CD4-positive, alpha-beta memory T cell (primary cell): ENCODE data around the gene FBXL16. TPM values are rescaled to one million over a fixed set of nuclear protein-coding genes. Genes with fewer than 3 reads are reported as not detected.

Experiments used
- CTCF ChIA-PET: fragments of 350-600 bp; sonication (Branson Sonifier 250); formaldehyde crosslinking; loops from one replicate; lab custom pipeline; 2021; ENCODE audit warnings: inconsistent platforms; ENCODE audit not compliant: partially characterized antibody; lab: Charles Lee
- POLR2A ChIA-PET: fragments of 350-600 bp; sonication (Branson Sonifier 250); formaldehyde crosslinking; loops from one replicate; lab custom pipeline; 2021; ENCODE audit not compliant: partially characterized antibody; lab: Charles Lee
- DNase-seq, 5 donors: peaks; one replicate each; pipeline versions ENCODE4 v3.0.0 to v3.0.0-alpha.2; 2020 to 2022; ENCODE audit warnings: mixed read lengths in 1 of 5
- H3K27ac ChIP-seq: one replicate; pipeline ENCODE4 v1.7.0; 2013; ENCODE audit warnings: low read depth, low read length
- H3K27me3 ChIP-seq: 2 replicates; pipeline ENCODE4 v1.7.0; 2013; ENCODE audit warnings: mild to moderate bottlenecking, low read length, moderate library complexity; ENCODE audit not compliant: insufficient read depth
- H3K36me3 ChIP-seq: 2 replicates; pipeline ENCODE4 v1.7.0; 2013; ENCODE audit warnings: mild to moderate bottlenecking, low read length, moderate library complexity; ENCODE audit not compliant: insufficient read depth
- H3K4me1 ChIP-seq: 2 replicates; pipeline ENCODE4 v1.7.0; 2013; ENCODE audit warnings: mild to moderate bottlenecking, low read length, moderate library complexity; ENCODE audit not compliant: insufficient read depth
- H3K4me3 ChIP-seq, 2 donors: one replicate each; pipeline ENCODE4 v1.7.0; 2013; ENCODE audit warnings: low read length in 2 of 2, mild to moderate bottlenecking in 1 of 2
- H3K9me3 ChIP-seq, 2 donors: one replicate each; pipeline ENCODE4 v1.7.0; 2013; ENCODE audit warnings: low read length in 2 of 2, control low read depth in 1 of 2; ENCODE audit not compliant: control insufficient read depth in 1 of 2
- H3K27ac Mint-ChIP-seq, 7 donors: one replicate each; pipeline ENCODE4 v1.8.0; 2020 to 2021; ENCODE audit warnings: mixed read lengths in 7 of 7, mild to moderate bottlenecking in 6 of 7, inconsistent platforms in 3 of 7, moderate library complexity in 3 of 7
- H3K27me3 Mint-ChIP-seq, 2 donors: one replicate each; pipeline ENCODE4 v1.8.0; 2020 to 2021; ENCODE audit warnings: mixed read lengths in 2 of 2
- H3K36me3 Mint-ChIP-seq, 2 donors: one replicate each; pipeline ENCODE4 v1.8.0; 2020 to 2021; ENCODE audit warnings: mixed read lengths in 2 of 2, inconsistent platforms in 1 of 2, mild to moderate bottlenecking in 1 of 2
- H3K4me1 Mint-ChIP-seq, 4 donors: one replicate each; pipeline ENCODE4 v1.8.0; 2020 to 2021; ENCODE audit warnings: mixed read lengths in 4 of 4, mild to moderate bottlenecking in 1 of 4
- H3K4me3 Mint-ChIP-seq, 8 donors: one replicate each; pipeline ENCODE4 v1.8.0; 2020 to 2021; ENCODE audit warnings: mixed read lengths in 8 of 8, mild to moderate bottlenecking in 7 of 8, moderate library complexity in 6 of 8, inconsistent platforms in 3 of 8
- H3K9me3 Mint-ChIP-seq, 8 donors: one replicate each; pipeline ENCODE4 v1.8.0; 2020 to 2021; ENCODE audit warnings: mixed read lengths in 8 of 8, mild to moderate bottlenecking in 5 of 8, inconsistent platforms in 3 of 8, moderate library complexity in 1 of 8
- intact Hi-C: fragments of 100-400 bp; cut with micrococcal nuclease; formaldehyde crosslinking; loops from one replicate; pipeline ENCODE4 v1.15.1; 2023
- polyA plus RNA-seq, 2 donors: library from polyadenylated mRNA; unstranded; fragments of 300-500 nt; fragmentation: Illumina TruSeq; gene quantifications; one replicate each; pipeline ENCODE4 v1.2.3, GENCODE V29; 2021
- total RNA-seq, 2 experiments: library from RNA; stranded (reverse); gene quantifications; one replicate each; pipeline ENCODE4 v1.2.3, GENCODE V29; 2021

The FBXL16 gene
- total and polyA plus RNA-seq, 4 experiments from 2014 or later = 9.3 to 59.5 (median 48.5) TPM

- peaks cover 0 to 11% (median 0%) of the 10 kb centered on the region in 4 donors for H3K4me1 Mint-ChIP-seq
- Histone ChIP-seq H3K27me3 (no peaks in the 10 kb centered on the region), H3K36me3 (no peaks in the 10 kb centered on the region), H3K27ac (peak within 1 kb of the TSS; percentile 44), H3K4me1 (peaks cover 18% of the 10 kb centered on the region), H3K4me3 (peak within 1 kb of the TSS; percentile 61 to 70), H3K9me3 (no peaks in the 10 kb centered on the region)
- H3K27ac Mint-ChIP-seq = peak within 1 kb of the TSS in 5 of 7 donors; percentile 23 to 86 (median 42)
- ChIA-PET CTCF (interaction anchor here (0.9 kb wide), 1 partner anchor 13 kb away, joined by 3 read pairs; no protein-coding TSS in a partner anchor), POLR2A (interaction anchor here (0.9 to 12.9 kb wide), 9 partner anchors 10 to 61 kb away, joined by 3 to 166 read pairs (median 4); partner anchors contain the start of genes CHTF18, CIAO3, METRN and RPUSD1)
- peak within 1 kb of the TSS; percentile 68 to 85 (median 77) for H3K4me3 Mint-ChIP-seq
- peaks cover 0 to 2% (median 0%) of the 10 kb centered on the region in 8 donors for H3K9me3 Mint-ChIP-seq
- no peaks in the 10 kb centered on the region for H3K27me3 Mint-ChIP-seq
- no peaks in the 10 kb centered on the region for H3K36me3 Mint-ChIP-seq
- peak; percentile 50 to 65 (median 57) for DNase-seq
- intact Hi-C loops = loop anchor here (2.0 kb wide), 1 partner anchor 14 kb away; the partner anchor contains the start of gene CIAO3
Observed at GRCh38 chr16:726438-727290, 21.1 kb upstream of the FBXL16 start, which contains the start of the genes CCDC78 and HAGHL. TSS of gene CCDC78 (minus strand) at chr16:726443. CDS start at chr16:726367, 76 bp downstream. TSS of gene HAGHL (plus strand) at chr16:727106. CDS start at chr16:727510, 404 bp downstream.

DNA sequence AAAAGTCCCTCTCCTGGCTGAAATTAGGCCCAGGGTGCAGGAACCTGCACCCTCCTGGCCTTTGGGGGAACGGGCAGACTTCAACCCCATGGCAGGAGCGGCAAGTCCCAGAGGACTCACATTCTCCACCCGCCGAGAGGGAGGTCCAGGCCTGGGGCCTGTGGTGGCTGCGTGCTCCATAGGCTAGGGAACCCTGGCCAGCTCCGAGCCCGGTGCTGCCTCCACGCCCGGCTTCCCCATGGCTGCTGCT is 20.5 kb upstream of the FBXL16 start:
- H3K27me3 ChIP-seq = no peaks in the 10 kb centered on the region
- Mint-ChIP-seq H3K4me3 (peak overlapping the region in 3 of 8 donors; percentile 20 to 83 (median 79)), H3K27ac (peak overlapping the region in 4 of 7 donors; percentile 23 to 86 (median 57)), H3K4me1 (peaks cover 0 to 11% (median 0%) of the 10 kb centered on the region in 4 donors), H3K9me3 (peaks cover 0 to 2% (median 0%) of the 10 kb centered on the region in 8 donors), H3K36me3 (no peaks in the 10 kb centered on the region), H3K27me3 (no peaks in the 10 kb centered on the region)
- no peak overlapping the region for H3K27ac ChIP-seq
- no peaks in the 10 kb centered on the region for H3K9me3 ChIP-seq
- ChIA-PET CTCF (interaction anchor here (0.9 kb wide), 2 partner anchors 12 to 30 kb away, joined by 3 read pairs; no protein-coding TSS in a partner anchor), POLR2A (interaction anchor here (1.1 to 12.9 kb wide), 6 partner anchors 11 to 62 kb away, joined by 3 to 166 read pairs (median 11); partner anchors contain the start of genes CHTF18, CIAO3, METRN and RPUSD1)
- DNase-seq = no peak
- intact Hi-C loops = loop anchor here (2.0 kb wide), 1 partner anchor 15 kb away; the partner anchor contains the start of gene CIAO3
- no peak overlapping the region for H3K4me3 ChIP-seq
- no peaks in the 10 kb centered on the region for H3K36me3 ChIP-seq
- H3K4me1 ChIP-seq = peaks cover 20% of the 10 kb centered on the region

DNA sequence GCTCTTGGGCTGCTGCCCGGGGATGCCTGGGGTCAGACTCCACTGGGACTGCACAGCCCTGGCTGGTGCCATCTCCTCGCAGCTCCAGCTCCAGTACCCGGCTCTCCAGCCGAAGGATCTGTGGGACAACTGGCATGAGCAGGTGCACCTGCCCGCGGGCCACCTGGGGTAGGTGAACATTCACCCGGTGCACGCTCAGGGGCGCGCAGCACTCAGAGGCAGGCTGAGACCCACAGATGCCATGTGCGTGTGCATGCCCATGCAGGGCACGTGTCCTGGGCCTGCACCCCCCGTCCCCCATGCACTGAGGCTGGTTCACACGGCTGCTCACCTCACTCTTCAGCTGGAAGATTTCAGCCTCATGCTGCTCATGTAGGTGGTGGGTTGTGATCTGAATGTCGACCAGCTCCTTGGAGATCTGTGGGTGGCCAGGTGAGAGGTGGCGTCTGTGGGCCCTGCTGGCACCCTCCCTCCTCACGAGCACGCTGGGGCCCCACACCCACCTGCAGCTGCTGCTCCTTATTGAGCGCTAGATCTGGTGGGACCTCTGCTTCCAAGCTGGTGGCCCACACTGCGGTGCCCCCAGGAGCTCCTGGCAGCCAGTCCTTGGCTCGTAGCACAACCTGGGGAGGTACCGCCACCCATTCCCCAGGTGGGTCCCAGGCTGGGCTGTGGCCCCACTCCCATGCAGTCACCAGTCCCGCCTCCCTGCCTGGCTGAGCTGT is 20.0 kb upstream of the FBXL16 start:
- no peaks in the 10 kb centered on the region for H3K27me3 ChIP-seq
- POLR2A ChIA-PET = interaction anchor here (1.1 to 12.9 kb wide), 8 partner anchors 11 to 63 kb away, joined by 3 to 166 read pairs (median 6); partner anchors contain the start of genes CHTF18, CIAO3, METRN and RHBDL1
- H3K9me3 ChIP-seq = no peaks in the 10 kb centered on the region
- H3K36me3 ChIP-seq = no peaks in the 10 kb centered on the region
- no peak for DNase-seq
- no peak overlapping the region for H3K27ac ChIP-seq
- peaks cover 0 to 12% (median under 1%) of the 10 kb centered on the region in 4 donors for H3K4me1 Mint-ChIP-seq
- intact Hi-C loops = loop anchor here (2.0 kb wide), 1 partner anchor 15 kb away; the partner anchor contains the start of gene CIAO3
- peaks cover 0 to 2% (median 0%) of the 10 kb centered on the region in 8 donors for H3K9me3 Mint-ChIP-seq
- H3K4me3 ChIP-seq = no peak overlapping the region
- CTCF ChIA-PET = interaction anchor here (0.9 to 1.0 kb wide), 3 partner anchors 12 to 30 kb away, joined by 3 read pairs; no protein-coding TSS in a partner anchor
- peak overlapping the region in 2 of 7 donors; percentile 42 to 72 for H3K27ac Mint-ChIP-seq
- H3K27me3 Mint-ChIP-seq = no peaks in the 10 kb centered on the region
- H3K36me3 Mint-ChIP-seq = no peaks in the 10 kb centered on the region
- peak overlapping the region in 3 of 8 donors; percentile 4 to 20 (median 19) for H3K4me3 Mint-ChIP-seq
- H3K4me1 ChIP-seq = peaks cover 22% of the 10 kb centered on the region

GRCh38 chr16:725041-725376 is 19.4 kb upstream of the FBXL16 start:
- ChIA-PET CTCF (interaction anchor here (0.9 to 1.0 kb wide), 3 partner anchors 12 to 59 kb away, joined by 3 to 4 read pairs (median 3); no protein-coding TSS in a partner anchor), POLR2A (interaction anchor here (1.2 to 12.9 kb wide), 5 partner anchors 10 to 63 kb away, joined by 3 to 166 read pairs (median 15); partner anchors contain the start of genes CHTF18, METRN, RHBDL1 and RPUSD1)
- Histone ChIP-seq H3K9me3 (no peaks in the 10 kb centered on the region), H3K4me3 (no peak overlapping the region), H3K4me1 (peaks cover 28% of the 10 kb centered on the region), H3K27me3 (no peaks in the 10 kb centered on the region), H3K36me3 (no peaks in the 10 kb centered on the region), H3K27ac (no peak overlapping the region)
- Mint-ChIP-seq H3K4me1 (peaks cover 3 to 18% (median 5%) of the 10 kb centered on the region in 4 donors), H3K36me3 (no peaks in the 10 kb centered on the region), H3K27ac (peak overlapping the region in 3 of 7 donors; percentile 48 to 82 (median 72)), H3K9me3 (peaks cover 0 to 2% (median 0%) of the 10 kb centered on the region in 8 donors), H3K27me3 (no peaks in the 10 kb centered on the region), H3K4me3 (peak overlapping the region in 1 of 8 donors; percentile 19)
- intact Hi-C loops = no loop called here
- DNase-seq = no peak

DNA sequence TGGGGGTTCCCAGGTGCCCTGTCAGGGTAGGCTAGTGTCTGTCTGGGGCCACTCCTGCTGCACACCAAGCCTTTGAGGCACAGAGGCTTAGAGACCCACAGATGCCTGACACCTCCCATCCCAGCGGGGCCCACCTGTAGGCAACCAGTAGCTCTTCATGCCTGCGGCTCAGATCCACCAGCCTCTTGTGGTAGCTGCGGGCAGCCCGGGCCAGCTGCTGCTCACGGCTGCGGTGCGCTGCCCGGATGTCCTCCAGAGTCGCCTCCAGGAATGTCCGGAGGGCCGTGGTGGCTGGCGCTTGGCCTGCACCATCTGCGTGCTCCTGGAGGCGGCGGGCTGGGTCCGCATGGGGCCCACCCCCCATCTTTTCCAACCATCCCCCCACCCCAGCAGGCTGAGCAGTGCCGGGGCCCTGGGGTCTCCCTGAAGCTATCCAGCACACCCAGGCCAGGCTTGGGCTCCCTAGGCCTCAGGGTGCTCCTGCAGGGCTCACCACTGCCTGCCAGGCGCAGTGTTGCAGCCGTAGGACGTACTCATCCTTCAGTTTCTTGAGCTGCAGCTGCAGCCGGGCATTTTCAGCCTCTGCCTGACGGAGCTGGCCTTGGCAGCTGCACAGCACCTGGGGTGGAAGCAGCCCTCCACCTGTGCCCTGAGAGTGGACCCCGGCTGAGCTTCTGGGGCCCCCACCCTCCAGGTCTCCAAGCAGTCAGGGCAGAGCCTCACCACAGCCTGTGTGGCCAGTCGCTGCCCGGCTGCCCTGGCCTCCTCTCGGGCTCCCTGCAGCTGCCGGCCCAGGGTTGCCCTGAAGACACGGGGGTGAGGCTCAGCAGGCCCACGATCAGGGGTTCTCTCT is 18.8 kb upstream of the FBXL16 start:
- CTCF ChIA-PET = interaction anchor here (1.0 to 4.3 kb wide), 3 partner anchors 8 to 60 kb away, joined by 3 to 14 read pairs (median 4); no protein-coding TSS in a partner anchor
- Histone ChIP-seq H3K4me1 (peaks cover 34% of the 10 kb centered on the region), H3K4me3 (no peak overlapping the region), H3K36me3 (no peaks in the 10 kb centered on the region), H3K27ac (no peak overlapping the region), H3K27me3 (no peaks in the 10 kb centered on the region), H3K9me3 (no peaks in the 10 kb centered on the region)
- Mint-ChIP-seq H3K9me3 (peaks cover 0 to 2% (median 0%) of the 10 kb centered on the region in 8 donors), H3K27me3 (no peaks in the 10 kb centered on the region), H3K36me3 (no peaks in the 10 kb centered on the region), H3K4me3 (no peak overlapping the region), H3K4me1 (peaks cover 3 to 24% (median 7%) of the 10 kb centered on the region in 4 donors), H3K27ac (peak overlapping the region in 1 of 7 donors; percentile 17)
- intact Hi-C loops = no loop called here
- POLR2A ChIA-PET = interaction anchor here (0.7 to 12.9 kb wide), 6 partner anchors 10 to 139 kb away, joined by 3 to 166 read pairs (median 9); partner anchors contain the start of genes CHTF18, METRN, RHBDL1 and RPUSD1
- no peak for DNase-seq

DNA sequence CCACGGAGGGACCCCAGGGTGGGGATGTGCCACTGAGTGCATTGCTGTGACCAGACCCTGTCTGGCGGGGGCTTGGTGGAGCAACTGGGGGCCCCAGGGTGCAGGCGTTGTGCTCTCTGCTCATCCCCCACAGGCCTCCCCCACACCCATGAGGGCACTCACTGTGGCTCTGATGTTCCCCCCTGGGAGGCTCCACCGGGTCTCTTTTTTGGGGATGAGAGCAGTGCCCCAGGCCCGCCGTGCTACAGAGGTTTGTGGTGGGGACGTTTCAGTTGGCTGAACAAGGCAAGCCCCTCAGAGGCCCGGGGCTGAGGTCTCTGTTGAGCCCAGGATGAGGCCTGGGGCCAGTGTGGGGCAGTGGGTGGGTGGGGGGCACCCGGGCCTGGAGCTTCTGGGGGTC is 18.1 kb upstream of the FBXL16 start:
- no peaks in the 10 kb centered on the region for H3K36me3 Mint-ChIP-seq
- H3K27ac Mint-ChIP-seq = peak overlapping the region in 2 of 7 donors; percentile 17 to 82
- H3K9me3 Mint-ChIP-seq = peaks cover 0 to 2% (median 0%) of the 10 kb centered on the region in 8 donors
- Histone ChIP-seq H3K27ac (no peak overlapping the region), H3K27me3 (no peaks in the 10 kb centered on the region), H3K4me3 (no peak overlapping the region), H3K36me3 (no peaks in the 10 kb centered on the region), H3K9me3 (no peaks in the 10 kb centered on the region), H3K4me1 (peaks cover 37% of the 10 kb centered on the region)
- intact Hi-C loops = no loop called here
- H3K4me1 Mint-ChIP-seq = peaks cover 3 to 29% (median 11%) of the 10 kb centered on the region in 4 donors
- H3K27me3 Mint-ChIP-seq = no peaks in the 10 kb centered on the region
- CTCF ChIA-PET = interaction anchor here (1.3 to 4.3 kb wide), 2 partner anchors 9 to 62 kb away, joined by 3 to 14 read pairs; no protein-coding TSS in a partner anchor
- H3K4me3 Mint-ChIP-seq = no peak overlapping the region
- POLR2A ChIA-PET = interaction anchor here (8.8 to 12.9 kb wide), 2 partner anchors 9 to 31 kb away, joined by 71 to 166 read pairs; partner anchors contain the start of genes METRN and WDR24
- DNase-seq = no peak
